H9 (cell line): Measurements from ENCODE around the gene PDE8A. TPM values are rescaled to one million over a fixed set of nuclear protein-coding genes. Genes with fewer than 3 reads are reported as not detected.

Experiments used
- DNase-seq: peaks from one replicate; pipeline ENCODE4 v3.0.0-alpha.2; 2017
- H2AFZ ChIP-seq: one replicate; pipeline ENCODE4 v1.6.1; 2013; ENCODE audit warnings: mild to moderate bottlenecking, low read length, control low read depth, moderate library complexity
- H2AK5ac ChIP-seq: 2 replicates; pipeline ENCODE4 v1.6.1; 2013; ENCODE audit warnings: low read length, control low read depth, mixed read lengths; ENCODE audit not compliant: insufficient read length
- H2BK120ac ChIP-seq: one replicate; pipeline ENCODE4 v1.6.1; 2013; ENCODE audit warnings: low read depth, mild to moderate bottlenecking, low read length, control low read depth, inconsistent platforms; ENCODE audit not compliant: poor library complexity, severe bottlenecking
- H2BK12ac ChIP-seq: 2 replicates; pipeline ENCODE4 v1.6.1; 2013; ENCODE audit warnings: low read length, control low read depth, mixed read lengths, low read depth; ENCODE audit not compliant: insufficient read length
- H2BK15ac ChIP-seq: 2 replicates; pipeline ENCODE4 v1.6.1; 2013; ENCODE audit warnings: low read depth, low read length, control low read depth
- H2BK20ac ChIP-seq: one replicate; pipeline ENCODE4 v1.6.1; 2013; ENCODE audit warnings: low read depth, mild to moderate bottlenecking, low read length, control low read depth, inconsistent platforms; ENCODE audit not compliant: poor library complexity, severe bottlenecking
- H2BK5ac ChIP-seq: 2 replicates; pipeline ENCODE4 v1.6.1; 2013; ENCODE audit warnings: low read length, control low read depth, mixed read lengths; ENCODE audit not compliant: insufficient read length
- H3K14ac ChIP-seq: 2 replicates; pipeline ENCODE4 v1.6.1; 2013; ENCODE audit warnings: low read length, control low read depth; ENCODE audit not compliant: insufficient read depth
- H3K18ac ChIP-seq: 2 replicates; pipeline ENCODE4 v1.6.1; 2013; ENCODE audit warnings: low read depth, mild to moderate bottlenecking, mixed read lengths, low read length, control low read depth; ENCODE audit not compliant: insufficient read length
- H3K23ac ChIP-seq: 2 replicates; pipeline ENCODE4 v1.6.1; 2013; ENCODE audit warnings: low read length, control low read depth, mixed read lengths, low read depth; ENCODE audit not compliant: insufficient read length
- H3K23me2 ChIP-seq: 2 replicates; pipeline ENCODE4 v1.6.1; 2013; ENCODE audit warnings: low read depth, mild to moderate bottlenecking, mixed read lengths, low read length, control low read depth; ENCODE audit not compliant: insufficient read length, poor library complexity, severe bottlenecking
- H3K27ac ChIP-seq: 2 replicates; pipeline ENCODE4 v1.5.1; 2013; ENCODE audit warnings: low read length, control low read depth, mixed read lengths, low read depth; ENCODE audit not compliant: insufficient read length
- H3K27me3 ChIP-seq: 2 replicates; pipeline ENCODE4 v1.6.1; 2013; ENCODE audit warnings: low read length, control low read depth, inconsistent platforms; ENCODE audit not compliant: insufficient read depth
- H3K4ac ChIP-seq: 2 replicates; pipeline ENCODE4 v1.6.1; 2013; ENCODE audit warnings: low read depth, mild to moderate bottlenecking, control low read depth, inconsistent platforms, low read length, moderate library complexity
- H3K4me1 ChIP-seq: 2 replicates; pipeline ENCODE4 v1.6.1; 2013; ENCODE audit warnings: low read length, control low read depth, inconsistent platforms; ENCODE audit not compliant: insufficient read depth
- H3K4me2 ChIP-seq: 2 replicates; pipeline ENCODE4 v1.6.1; 2013; ENCODE audit warnings: low read length, control low read depth, mixed read lengths; ENCODE audit not compliant: insufficient read length, insufficient read depth
- H3K56ac ChIP-seq: 2 replicates; pipeline ENCODE4 v1.6.1; 2013; ENCODE audit warnings: low read depth, mild to moderate bottlenecking, mixed read lengths, low read length, control low read depth; ENCODE audit not compliant: insufficient read length
- H3K79me1 ChIP-seq: 2 replicates; pipeline ENCODE4 v1.6.1; 2013; ENCODE audit warnings: low read depth, mild to moderate bottlenecking, moderate library complexity, low read length, control low read depth, inconsistent platforms; ENCODE audit not compliant: insufficient read depth, poor library complexity, severe bottlenecking
- H3K79me2 ChIP-seq: 2 replicates; pipeline ENCODE4 v1.6.1; 2013; ENCODE audit warnings: low read length, control low read depth, inconsistent platforms; ENCODE audit not compliant: insufficient read depth
- H3K9ac ChIP-seq: 2 replicates; pipeline ENCODE4 v1.6.1; 2013; ENCODE audit warnings: low read length, control low read depth, mixed read lengths; ENCODE audit not compliant: insufficient read length; ENCODE audit errors: extremely low read depth
- H3K9me3 ChIP-seq: one replicate; pipeline ENCODE4 v1.6.1; 2013; ENCODE audit warnings: low read depth, low read length, inconsistent platforms; ENCODE audit not compliant: control insufficient read depth
- H3T11ph ChIP-seq: one replicate; pipeline ENCODE4 v1.6.1; 2013; ENCODE audit warnings: mild to moderate bottlenecking, low read length, control low read depth, inconsistent platforms
- H4K20me1 ChIP-seq: one replicate; pipeline ENCODE4 v1.6.1; 2013; ENCODE audit not compliant: control insufficient read depth, insufficient read length, insufficient read depth
- H4K5ac ChIP-seq: 2 replicates; pipeline ENCODE4 v1.6.1; 2013; ENCODE audit warnings: low read depth, mild to moderate bottlenecking, mixed read lengths, low read length, control low read depth; ENCODE audit not compliant: insufficient read length
- H4K8ac ChIP-seq: replicated peaks from 2 replicates; pipeline ENCODE4 v1.6.1; 2013; ENCODE audit warnings: low read length, control low read depth, mixed read lengths, low read depth; ENCODE audit not compliant: insufficient read length
- H4K91ac ChIP-seq: 2 replicates; pipeline ENCODE4 v1.6.1; 2013; ENCODE audit warnings: low read depth, mild to moderate bottlenecking, moderate library complexity, mixed read lengths, low read length, control low read depth; ENCODE audit not compliant: insufficient read length
- H3K27ac Mint-ChIP-seq, 3 experiments: 2 replicates in 2 of 3; 3 replicates in 1 of 3; pipeline ENCODE4 v1.8.0; 2020 to 2021; ENCODE audit warnings: mixed read lengths in 3 of 3, mild to moderate bottlenecking in 1 of 3, moderate library complexity in 1 of 3
- H3K27me3 Mint-ChIP-seq: 2 replicates; pipeline ENCODE4 v1.8.0; 2021; ENCODE audit warnings: low read depth, mild to moderate bottlenecking, moderate library complexity, mixed read lengths
- H3K36me3 Mint-ChIP-seq, 3 experiments: 2 replicates in 2 of 3; 3 replicates in 1 of 3; pipeline ENCODE4 v1.8.0; 2020 to 2021; ENCODE audit warnings: low read depth in 3 of 3, mixed read lengths in 3 of 3; ENCODE audit not compliant: insufficient read depth in 1 of 3
- H3K4me1 Mint-ChIP-seq, 2 experiments: 2 replicates each; pipeline ENCODE4 v1.8.0; 2020; ENCODE audit warnings: mixed read lengths in 2 of 2
- H3K4me3 Mint-ChIP-seq, 2 experiments: 2 replicates in 1 of 2; 3 replicates in 1 of 2; pipeline ENCODE4 v1.8.0; 2020 to 2021; ENCODE audit warnings: mild to moderate bottlenecking in 2 of 2, mixed read lengths in 2 of 2, moderate library complexity in 1 of 2
- H3K9me3 Mint-ChIP-seq, 2 experiments: 2 replicates in 1 of 2; 3 replicates in 1 of 2; pipeline ENCODE4 v1.8.0; 2020; ENCODE audit warnings: mild to moderate bottlenecking in 2 of 2, mixed read lengths in 2 of 2, moderate library complexity in 1 of 2
- WGBS: extraction: QIAGEN DNeasy Blood & Tissue Kit; methylation state at CpG from one replicate; pipeline ENCODE4 v1.1.7; 2013; ENCODE audit warnings: missing lambda C conversion rate, low lambda C conversion rate, mixed read lengths; ENCODE audit not compliant: insufficient read length; ENCODE audit errors: extremely low coverage; 5-methylcytosine and 5-hydroxymethylcytosine counted together
- total RNA-seq: library from RNA; stranded (reverse); gene quantifications from 2 replicates; pipeline ENCODE4 v1.2.1, GENCODE V29; 2021
- TF ChIP-seq, protein P1 (sequence below): fragments of 200-600 bp; sonication (generic); conservative IDR thresholded peaks from 3 replicates; pipeline ENCODE4 v1.8.0; 2021; ENCODE audit warnings: antibody characterized with exemption, mild to moderate bottlenecking

The PDE8A gene
- total RNA-seq, 1 experiment from 2014 or later: 9.3 TPM

DNA sequence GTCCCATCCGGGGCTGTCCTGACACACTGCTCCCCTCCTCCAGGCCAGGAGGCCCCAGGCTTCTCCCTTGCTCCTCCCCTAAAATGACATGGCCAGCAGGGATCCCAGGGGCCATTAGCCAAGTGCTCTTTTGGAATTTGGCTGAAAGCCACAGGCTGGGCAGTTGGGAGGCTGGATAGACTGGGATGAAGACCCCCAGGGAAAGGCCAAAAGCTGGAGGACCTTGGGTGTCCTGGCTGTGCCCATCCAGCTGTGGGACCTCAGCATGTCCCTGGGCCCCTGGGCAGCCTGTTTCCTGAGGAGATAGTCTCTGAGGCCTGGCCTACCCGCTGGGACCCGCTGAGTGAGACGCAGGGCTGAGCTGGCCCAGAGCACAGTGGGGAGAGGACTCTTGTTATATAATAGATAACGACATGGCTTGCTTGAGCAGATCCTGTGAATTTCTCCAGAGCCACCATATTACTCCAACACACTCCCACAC is 5.7 kb upstream of the PDE8A start:
- Histone ChIP-seq H3K14ac (no peak overlapping the region; the same call in 1 of the 2 replicates), H3K9me3 (no peaks in the 10 kb centered on the region), H3T11ph (no peak overlapping the region), H3K23me2 (peaks cover 7% of the 10 kb centered on the region), H2AFZ (no peak overlapping the region), H2BK15ac (no peak overlapping the region), H3K79me2 (no peaks in the 10 kb centered on the region), H4K5ac (no peak overlapping the region), H3K23ac (no peak overlapping the region), H3K56ac (no peak overlapping the region), H4K91ac (no peak overlapping the region), H2BK12ac (no peak overlapping the region), H3K27me3 (no peaks in the 10 kb centered on the region; the same call in 1 of the 2 replicates), H3K4me2 (no peak overlapping the region), H3K18ac (no peak overlapping the region), H2AK5ac (no peak overlapping the region), H3K27ac (no peak overlapping the region), H2BK120ac (no peak overlapping the region), H3K4ac (no peak overlapping the region), H3K9ac (no peak overlapping the region), H3K4me1 (peaks cover 7% of the 10 kb centered on the region; the same call in 1 of the 2 replicates), H4K8ac (no peak overlapping the region), H2BK20ac (no peak overlapping the region), H3K79me1 (no peaks in the 10 kb centered on the region), H2BK5ac (no peak overlapping the region), H4K20me1 (no peaks in the 10 kb centered on the region)
- Mint-ChIP-seq H3K27ac (no peak overlapping the region), H3K27me3 (peaks cover 38% of the 10 kb centered on the region), H3K4me1 (peaks cover 21 to 22% of the 10 kb centered on the region in 2 experiments), H3K36me3 (no peaks in the 10 kb centered on the region), H3K9me3 (no peaks in the 10 kb centered on the region; a peak in 1 of 5 replicates), H3K4me3 (no peak overlapping the region)
- WGBS: no CpG with 5 or more reads among the region's 5 CpGs
- TF ChIP-seq, protein P1, sequence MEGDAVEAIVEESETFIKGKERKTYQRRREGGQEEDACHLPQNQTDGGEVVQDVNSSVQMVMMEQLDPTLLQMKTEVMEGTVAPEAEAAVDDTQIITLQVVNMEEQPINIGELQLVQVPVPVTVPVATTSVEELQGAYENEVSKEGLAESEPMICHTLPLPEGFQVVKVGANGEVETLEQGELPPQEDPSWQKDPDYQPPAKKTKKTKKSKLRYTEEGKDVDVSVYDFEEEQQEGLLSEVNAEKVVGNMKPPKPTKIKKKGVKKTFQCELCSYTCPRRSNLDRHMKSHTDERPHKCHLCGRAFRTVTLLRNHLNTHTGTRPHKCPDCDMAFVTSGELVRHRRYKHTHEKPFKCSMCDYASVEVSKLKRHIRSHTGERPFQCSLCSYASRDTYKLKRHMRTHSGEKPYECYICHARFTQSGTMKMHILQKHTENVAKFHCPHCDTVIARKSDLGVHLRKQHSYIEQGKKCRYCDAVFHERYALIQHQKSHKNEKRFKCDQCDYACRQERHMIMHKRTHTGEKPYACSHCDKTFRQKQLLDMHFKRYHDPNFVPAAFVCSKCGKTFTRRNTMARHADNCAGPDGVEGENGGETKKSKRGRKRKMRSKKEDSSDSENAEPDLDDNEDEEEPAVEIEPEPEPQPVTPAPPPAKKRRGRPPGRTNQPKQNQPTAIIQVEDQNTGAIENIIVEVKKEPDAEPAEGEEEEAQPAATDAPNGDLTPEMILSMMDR: no peak
- no peak for DNase-seq
